ENCODE results near the gene CALCR.

The CALCR gene

DNA sequence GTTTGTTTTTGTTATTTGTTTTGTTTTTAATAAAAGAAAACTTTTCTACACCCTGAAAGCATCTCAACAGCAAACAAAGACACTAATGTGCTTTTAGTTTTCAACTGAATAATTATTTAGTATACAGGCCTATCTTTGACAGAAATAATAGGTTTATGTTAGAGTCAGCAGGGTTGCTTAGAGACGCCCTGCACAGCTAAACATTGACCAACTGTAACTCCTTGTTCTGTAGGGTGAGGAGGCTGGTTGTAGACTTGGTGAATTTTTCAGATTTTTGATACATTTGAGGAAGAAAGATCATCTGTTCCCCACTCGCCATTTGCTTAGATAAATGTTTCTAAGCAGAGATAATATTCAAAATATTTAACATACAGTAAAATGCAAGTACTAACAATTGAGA is 103.1 kb downstream of the CALCR start:
- Histone ChIP-seq H3K27me3 (ENCODE audit: insufficient read depth, poor library complexity, severe bottlenecking) (no peaks in the 10 kb centered on the region), H3K27ac (replicated peaks) (no peak overlapping the region), H3K4me3 (replicated peaks; ENCODE audit: insufficient read depth, low read length) (no peak overlapping the region)
- TF ChIP-seq GABPA (IDR thresholded peaks at IDR 0.05; ENCODE audit: low read depth), result no peak
- no peak for TF ChIP-seq POLR2AphosphoS5 (IDR thresholded peaks at IDR 0.05; ENCODE audit: low read depth)
- TF ChIP-seq, protein P1, sequence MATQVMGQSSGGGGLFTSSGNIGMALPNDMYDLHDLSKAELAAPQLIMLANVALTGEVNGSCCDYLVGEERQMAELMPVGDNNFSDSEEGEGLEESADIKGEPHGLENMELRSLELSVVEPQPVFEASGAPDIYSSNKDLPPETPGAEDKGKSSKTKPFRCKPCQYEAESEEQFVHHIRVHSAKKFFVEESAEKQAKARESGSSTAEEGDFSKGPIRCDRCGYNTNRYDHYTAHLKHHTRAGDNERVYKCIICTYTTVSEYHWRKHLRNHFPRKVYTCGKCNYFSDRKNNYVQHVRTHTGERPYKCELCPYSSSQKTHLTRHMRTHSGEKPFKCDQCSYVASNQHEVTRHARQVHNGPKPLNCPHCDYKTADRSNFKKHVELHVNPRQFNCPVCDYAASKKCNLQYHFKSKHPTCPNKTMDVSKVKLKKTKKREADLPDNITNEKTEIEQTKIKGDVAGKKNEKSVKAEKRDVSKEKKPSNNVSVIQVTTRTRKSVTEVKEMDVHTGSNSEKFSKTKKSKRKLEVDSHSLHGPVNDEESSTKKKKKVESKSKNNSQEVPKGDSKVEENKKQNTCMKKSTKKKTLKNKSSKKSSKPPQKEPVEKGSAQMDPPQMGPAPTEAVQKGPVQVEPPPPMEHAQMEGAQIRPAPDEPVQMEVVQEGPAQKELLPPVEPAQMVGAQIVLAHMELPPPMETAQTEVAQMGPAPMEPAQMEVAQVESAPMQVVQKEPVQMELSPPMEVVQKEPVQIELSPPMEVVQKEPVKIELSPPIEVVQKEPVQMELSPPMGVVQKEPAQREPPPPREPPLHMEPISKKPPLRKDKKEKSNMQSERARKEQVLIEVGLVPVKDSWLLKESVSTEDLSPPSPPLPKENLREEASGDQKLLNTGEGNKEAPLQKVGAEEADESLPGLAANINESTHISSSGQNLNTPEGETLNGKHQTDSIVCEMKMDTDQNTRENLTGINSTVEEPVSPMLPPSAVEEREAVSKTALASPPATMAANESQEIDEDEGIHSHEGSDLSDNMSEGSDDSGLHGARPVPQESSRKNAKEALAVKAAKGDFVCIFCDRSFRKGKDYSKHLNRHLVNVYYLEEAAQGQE (IDR thresholded peaks at IDR 0.05; ENCODE audit: insufficient replicate concordance, low read depth), result no peak
- TF ChIP-seq CTCF (IDR thresholded peaks at IDR 0.05; ENCODE audit: insufficient read depth, low read length), result no peak
- TF ChIP-seq SPI1 (IDR thresholded peaks at IDR 0.05; ENCODE audit: borderline replicate concordance, low read depth), result no peak
- no peak for DNase-seq (ENCODE audit: low read depth in 1 of 2, low spot score in 1 of 2)

DNA sequence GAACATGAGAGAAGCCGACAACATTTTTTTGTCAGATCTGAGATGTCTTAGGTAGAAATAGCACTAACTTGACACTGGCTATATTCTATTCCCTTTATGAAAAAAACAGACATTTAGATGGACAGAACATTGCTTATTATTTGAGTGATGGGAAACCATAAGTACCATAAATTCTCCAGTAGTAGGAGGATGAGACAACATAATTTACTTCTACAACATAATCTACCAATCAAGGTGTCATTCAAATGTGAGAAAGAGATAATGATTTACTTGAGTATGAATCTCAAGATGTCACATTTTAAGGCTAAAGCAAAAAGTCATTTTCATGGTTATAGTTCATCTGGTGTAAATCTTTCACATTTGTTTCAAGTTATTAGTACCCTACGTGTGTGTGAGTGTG is 110.8 kb downstream of the CALCR start:
- no peak for DNase-seq (ENCODE audit: low read depth in 1 of 2, low spot score in 1 of 2)
- TF ChIP-seq GABPA (IDR thresholded peaks at IDR 0.05; ENCODE audit: low read depth) (no peak), CTCF (IDR thresholded peaks at IDR 0.05; ENCODE audit: insufficient read depth, low read length) (no peak), POLR2AphosphoS5 (IDR thresholded peaks at IDR 0.05; ENCODE audit: low read depth) (no peak), SPI1 (IDR thresholded peaks at IDR 0.05; ENCODE audit: borderline replicate concordance, low read depth) (no peak)
- TF ChIP-seq, protein P1 (IDR thresholded peaks at IDR 0.05; ENCODE audit: insufficient replicate concordance, low read depth), result no peak
- peaks cover 3% of the 10 kb centered on the region for H3K27me3 ChIP-seq (ENCODE audit: insufficient read depth, poor library complexity, severe bottlenecking)

DNA sequence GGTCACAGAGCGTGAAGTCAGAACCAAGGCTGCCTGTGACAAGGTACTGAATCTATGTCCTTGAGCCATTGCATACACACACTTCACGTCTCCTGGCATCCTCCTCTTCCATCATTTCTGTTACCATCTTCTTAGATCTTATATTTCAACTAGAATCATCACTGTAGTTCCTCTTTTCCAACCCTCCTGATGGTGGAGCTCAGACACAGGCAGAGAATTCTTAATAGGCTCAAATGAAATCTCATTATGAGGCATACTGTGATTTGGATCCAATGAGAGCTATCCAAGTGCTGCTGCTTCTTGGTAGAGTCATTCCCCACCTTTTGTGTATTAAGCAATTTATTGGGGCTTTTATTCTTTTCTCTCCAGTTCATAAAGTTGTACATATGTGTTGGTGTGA is 113.2 kb downstream of the CALCR start:
- Histone ChIP-seq H3K27ac (replicated peaks) (no peak overlapping the region), H3K27me3 (ENCODE audit: insufficient read depth, poor library complexity, severe bottlenecking) (peaks cover 3% of the 10 kb centered on the region), H3K4me3 (replicated peaks; ENCODE audit: insufficient read depth, low read length) (no peak overlapping the region)
- DNase-seq (ENCODE audit: low read depth in 1 of 2, low spot score in 1 of 2), result no peak
- no peak for TF ChIP-seq CTCF (IDR thresholded peaks at IDR 0.05; ENCODE audit: insufficient read depth, low read length)
- no peak for TF ChIP-seq POLR2AphosphoS5 (IDR thresholded peaks at IDR 0.05; ENCODE audit: low read depth)
- TF ChIP-seq, protein P1 (IDR thresholded peaks at IDR 0.05; ENCODE audit: insufficient replicate concordance, low read depth), result no peak
- TF ChIP-seq SPI1 (IDR thresholded peaks at IDR 0.05; ENCODE audit: borderline replicate concordance, low read depth), result no peak
- no peak for TF ChIP-seq GABPA (IDR thresholded peaks at IDR 0.05; ENCODE audit: low read depth)

More for the DNA sequence above, 110.8 kb downstream of the CALCR start:
- H3K4me3 ChIP-seq (replicated peaks; ENCODE audit: insufficient read depth, low read length), result no peak overlapping the region
- no peak overlapping the region for H3K27ac ChIP-seq (replicated peaks)

All from HL-60 (cell line).